Kasumi-1 (cell line): ENCODE measurements around the gene ARHGEF7.

Experiments used
- DNase-seq, 2 experiments: peaks; one replicate each; lab custom pipeline; 2025; lab: John Stamatoyannopoulos, UW

Gene ARHGEF7

GRCh38 chr13:111110054-111110453 lies 5.1 kb upstream of the ARHGEF7 start:
- no peak for DNase-seq

- DNase-seq = no peak
These were observed 3.7 kb upstream of the ARHGEF7 start for GRCh38 chr13:111111376-111111937.

GRCh38 chr13:111112196-111112595 lies 2.9 kb upstream of the ARHGEF7 start:
- no peak for DNase-seq

GRCh38 chr13:111114362-111115060 lies 599 bp upstream of the ARHGEF7 start:
- DNase-seq = no peak

- no peak for DNase-seq
These were observed 933 bp downstream of the ARHGEF7 start for GRCh38 chr13:111115965-111116521.

- no peak for DNase-seq
These were observed 1.7 kb downstream of the ARHGEF7 start for GRCh38 chr13:111116856-111117255.

- no peak for DNase-seq
These were observed 2.2 kb downstream of the ARHGEF7 start for GRCh38 chr13:111117289-111117688.

GRCh38 chr13:111117961-111118360 lies 2.9 kb downstream of the ARHGEF7 start:
- no peak for DNase-seq

- no peak for DNase-seq
These were observed 3.9 kb downstream of the ARHGEF7 start for GRCh38 chr13:111118898-111119607.

- no peak for DNase-seq
These were observed 4.9 kb downstream of the ARHGEF7 start for GRCh38 chr13:111119966-111120365.

- no peak for DNase-seq
These were observed 5.3 kb downstream of the ARHGEF7 start for GRCh38 chr13:111120422-111120821.

- no peak for DNase-seq
These were observed 5.8 kb downstream of the ARHGEF7 start for GRCh38 chr13:111120913-111121312.

GRCh38 chr13:111121506-111121905 lies 6.4 kb downstream of the ARHGEF7 start:
- DNase-seq = no peak

- no peak for DNase-seq
These were observed 6.9 kb downstream of the ARHGEF7 start for GRCh38 chr13:111122056-111122455.

- DNase-seq = no peak
These were observed 7.5 kb downstream of the ARHGEF7 start for GRCh38 chr13:111122631-111123030.

GRCh38 chr13:111123221-111123620 lies 8.1 kb downstream of the ARHGEF7 start:
- DNase-seq = no peak

- DNase-seq = no peak
These were observed 8.5 kb downstream of the ARHGEF7 start for GRCh38 chr13:111123649-111124048.

- no peak for DNase-seq
These were observed 11.4 kb downstream of the ARHGEF7 start for GRCh38 chr13:111126509-111126908.

GRCh38 chr13:111129465-111130115 lies 14.5 kb downstream of the ARHGEF7 start:
- no peak for DNase-seq

GRCh38 chr13:111130116-111130508 lies 15.0 kb downstream of the ARHGEF7 start:
- DNase-seq = no peak

- DNase-seq = no peak
These were observed 15.9 kb downstream of the ARHGEF7 start for GRCh38 chr13:111131048-111131447.

GRCh38 chr13:111131611-111132010 lies 16.5 kb downstream of the ARHGEF7 start:
- DNase-seq = no peak
